H1 (cell line): ENCODE data around the gene APOBEC2. TPM values are rescaled to one million over a fixed set of nuclear protein-coding genes. Genes with fewer than 3 reads are reported as not detected.

ENCODE experiments used
- CEBPB ChIP-seq: IDR thresholded peaks from 2 replicates; pipeline ENCODE4 v1.6.1; 2012; ENCODE audit warnings: low read depth, low read length
- FOSL1 ChIP-seq: IDR thresholded peaks from 2 replicates; pipeline ENCODE4 v1.6.1; 2011; ENCODE audit warnings: mild to moderate bottlenecking, low read depth, low read length, moderate library complexity; ENCODE audit not compliant: insufficient read depth
- GABPA ChIP-seq: IDR thresholded peaks from 2 replicates; pipeline ENCODE4 v1.6.1; 2011; ENCODE audit warnings: mild to moderate bottlenecking, low read length, moderate library complexity, borderline replicate concordance; ENCODE audit not compliant: insufficient read depth
- KDM1A ChIP-seq: fragments of 200-600, 300-600 bp; sonication (generic); IDR thresholded peaks from 2 replicates; pipeline ENCODE4 v1.7.1; 2016; ENCODE audit warnings: mild to moderate bottlenecking, low read length, borderline replicate concordance
- KDM4A ChIP-seq: IDR thresholded peaks from one replicate; pipeline ENCODE4 v1.7.1; 2012; ENCODE audit warnings: low read depth, mild to moderate bottlenecking, moderate library complexity, low read length, inconsistent platforms; ENCODE audit not compliant: severe bottlenecking
- MAFK ChIP-seq: IDR thresholded peaks from 2 replicates; pipeline ENCODE4 v1.6.1; 2012; ENCODE audit warnings: low read depth, mild to moderate bottlenecking, improper control_type of control experiment, low read length
- NRF1 ChIP-seq: IDR thresholded peaks from 2 replicates; pipeline ENCODE4 v1.6.1; 2011; ENCODE audit warnings: mild to moderate bottlenecking, low read depth, low read length, improper control_type of control experiment
- SRF ChIP-seq: IDR thresholded peaks from 2 replicates; pipeline ENCODE4 v1.6.1; 2011; ENCODE audit warnings: mild to moderate bottlenecking, low read depth, low read length, moderate library complexity
- TAF1 ChIP-seq: IDR thresholded peaks from 2 replicates; pipeline ENCODE4 v1.6.1; 2011; ENCODE audit warnings: mild to moderate bottlenecking, low read depth, low read length
- TBP ChIP-seq: IDR thresholded peaks from 2 replicates; pipeline ENCODE4 v1.6.1; 2011; ENCODE audit warnings: low read depth, low read length, improper control_type of control experiment
- TEAD4 ChIP-seq: IDR thresholded peaks from 2 replicates; pipeline ENCODE4 v1.6.1; 2012; ENCODE audit warnings: low read depth, low read length, inconsistent platforms, mixed read lengths
- YY1 ChIP-seq: IDR thresholded peaks from 2 replicates; pipeline ENCODE4 v1.6.1; 2011; ENCODE audit warnings: low read depth, mild to moderate bottlenecking, low read length
- polyA plus RNA-seq, 7 experiments: library from polyadenylated mRNA; depleted of rRNA in 3 of 7; stranded (reverse) in 5 of 7; unstranded in 2 of 7; fragments of >200 nt in 5 of 7; fragments of 200-250 nt in 2 of 7; gene quantifications; 1 replicate in 5 of 7; 2 replicates in 1 of 7; 4 replicates in 1 of 7; pipeline versions ENCODE4 v1.2.1 to v1.2.3, GENCODE V29; 2011 to 2013; ENCODE audit warnings: missing spikeins in 2 of 7, mixed read lengths in 2 of 7
- total RNA-seq: library from RNA; stranded (reverse); fragmentation: NEBNext Ultra II Directional; extraction: Animal tissue kit (Norgen Biotek cat#: 25700); gene quantifications from 2 replicates; pipeline ENCODE4 v1.2.1, GENCODE V29; 2021
- TF ChIP-seq, protein P1 (sequence below): fragments of 300-600 bp; sonication (generic); IDR thresholded peaks from 2 replicates; pipeline ENCODE4 v1.7.1; 2012; ENCODE audit warnings: low read length, moderate library complexity, mild to moderate bottlenecking, inconsistent platforms; ENCODE audit not compliant: insufficient replicate concordance

APOBEC2 gene
- total and polyA plus RNA-seq, 2 of the 8 experiments (the other 6 are each of a cell fraction or from before 2014, with no cell fraction given) = not detected

DNA sequence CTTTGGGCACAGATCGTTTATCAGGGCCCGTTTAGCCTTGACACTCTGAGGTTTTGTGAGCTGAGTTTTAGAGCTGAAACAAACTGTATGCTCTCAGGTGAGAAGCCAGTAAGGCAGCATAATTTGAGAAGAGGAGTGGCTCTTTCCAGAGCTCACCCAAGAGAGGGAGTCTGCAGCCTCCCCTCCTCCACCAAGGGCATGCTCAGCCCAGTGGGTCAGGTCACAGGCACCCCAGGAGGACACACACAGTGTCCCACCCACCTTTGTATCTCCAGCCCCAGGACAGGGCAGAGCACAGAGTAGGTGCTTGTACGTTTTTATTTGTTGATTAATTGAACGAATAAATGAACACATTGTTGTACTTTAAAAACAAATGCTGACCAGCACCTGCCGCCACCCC lies 7.3 kb upstream of the APOBEC2 start (continued):
- TF ChIP-seq, protein P1, sequence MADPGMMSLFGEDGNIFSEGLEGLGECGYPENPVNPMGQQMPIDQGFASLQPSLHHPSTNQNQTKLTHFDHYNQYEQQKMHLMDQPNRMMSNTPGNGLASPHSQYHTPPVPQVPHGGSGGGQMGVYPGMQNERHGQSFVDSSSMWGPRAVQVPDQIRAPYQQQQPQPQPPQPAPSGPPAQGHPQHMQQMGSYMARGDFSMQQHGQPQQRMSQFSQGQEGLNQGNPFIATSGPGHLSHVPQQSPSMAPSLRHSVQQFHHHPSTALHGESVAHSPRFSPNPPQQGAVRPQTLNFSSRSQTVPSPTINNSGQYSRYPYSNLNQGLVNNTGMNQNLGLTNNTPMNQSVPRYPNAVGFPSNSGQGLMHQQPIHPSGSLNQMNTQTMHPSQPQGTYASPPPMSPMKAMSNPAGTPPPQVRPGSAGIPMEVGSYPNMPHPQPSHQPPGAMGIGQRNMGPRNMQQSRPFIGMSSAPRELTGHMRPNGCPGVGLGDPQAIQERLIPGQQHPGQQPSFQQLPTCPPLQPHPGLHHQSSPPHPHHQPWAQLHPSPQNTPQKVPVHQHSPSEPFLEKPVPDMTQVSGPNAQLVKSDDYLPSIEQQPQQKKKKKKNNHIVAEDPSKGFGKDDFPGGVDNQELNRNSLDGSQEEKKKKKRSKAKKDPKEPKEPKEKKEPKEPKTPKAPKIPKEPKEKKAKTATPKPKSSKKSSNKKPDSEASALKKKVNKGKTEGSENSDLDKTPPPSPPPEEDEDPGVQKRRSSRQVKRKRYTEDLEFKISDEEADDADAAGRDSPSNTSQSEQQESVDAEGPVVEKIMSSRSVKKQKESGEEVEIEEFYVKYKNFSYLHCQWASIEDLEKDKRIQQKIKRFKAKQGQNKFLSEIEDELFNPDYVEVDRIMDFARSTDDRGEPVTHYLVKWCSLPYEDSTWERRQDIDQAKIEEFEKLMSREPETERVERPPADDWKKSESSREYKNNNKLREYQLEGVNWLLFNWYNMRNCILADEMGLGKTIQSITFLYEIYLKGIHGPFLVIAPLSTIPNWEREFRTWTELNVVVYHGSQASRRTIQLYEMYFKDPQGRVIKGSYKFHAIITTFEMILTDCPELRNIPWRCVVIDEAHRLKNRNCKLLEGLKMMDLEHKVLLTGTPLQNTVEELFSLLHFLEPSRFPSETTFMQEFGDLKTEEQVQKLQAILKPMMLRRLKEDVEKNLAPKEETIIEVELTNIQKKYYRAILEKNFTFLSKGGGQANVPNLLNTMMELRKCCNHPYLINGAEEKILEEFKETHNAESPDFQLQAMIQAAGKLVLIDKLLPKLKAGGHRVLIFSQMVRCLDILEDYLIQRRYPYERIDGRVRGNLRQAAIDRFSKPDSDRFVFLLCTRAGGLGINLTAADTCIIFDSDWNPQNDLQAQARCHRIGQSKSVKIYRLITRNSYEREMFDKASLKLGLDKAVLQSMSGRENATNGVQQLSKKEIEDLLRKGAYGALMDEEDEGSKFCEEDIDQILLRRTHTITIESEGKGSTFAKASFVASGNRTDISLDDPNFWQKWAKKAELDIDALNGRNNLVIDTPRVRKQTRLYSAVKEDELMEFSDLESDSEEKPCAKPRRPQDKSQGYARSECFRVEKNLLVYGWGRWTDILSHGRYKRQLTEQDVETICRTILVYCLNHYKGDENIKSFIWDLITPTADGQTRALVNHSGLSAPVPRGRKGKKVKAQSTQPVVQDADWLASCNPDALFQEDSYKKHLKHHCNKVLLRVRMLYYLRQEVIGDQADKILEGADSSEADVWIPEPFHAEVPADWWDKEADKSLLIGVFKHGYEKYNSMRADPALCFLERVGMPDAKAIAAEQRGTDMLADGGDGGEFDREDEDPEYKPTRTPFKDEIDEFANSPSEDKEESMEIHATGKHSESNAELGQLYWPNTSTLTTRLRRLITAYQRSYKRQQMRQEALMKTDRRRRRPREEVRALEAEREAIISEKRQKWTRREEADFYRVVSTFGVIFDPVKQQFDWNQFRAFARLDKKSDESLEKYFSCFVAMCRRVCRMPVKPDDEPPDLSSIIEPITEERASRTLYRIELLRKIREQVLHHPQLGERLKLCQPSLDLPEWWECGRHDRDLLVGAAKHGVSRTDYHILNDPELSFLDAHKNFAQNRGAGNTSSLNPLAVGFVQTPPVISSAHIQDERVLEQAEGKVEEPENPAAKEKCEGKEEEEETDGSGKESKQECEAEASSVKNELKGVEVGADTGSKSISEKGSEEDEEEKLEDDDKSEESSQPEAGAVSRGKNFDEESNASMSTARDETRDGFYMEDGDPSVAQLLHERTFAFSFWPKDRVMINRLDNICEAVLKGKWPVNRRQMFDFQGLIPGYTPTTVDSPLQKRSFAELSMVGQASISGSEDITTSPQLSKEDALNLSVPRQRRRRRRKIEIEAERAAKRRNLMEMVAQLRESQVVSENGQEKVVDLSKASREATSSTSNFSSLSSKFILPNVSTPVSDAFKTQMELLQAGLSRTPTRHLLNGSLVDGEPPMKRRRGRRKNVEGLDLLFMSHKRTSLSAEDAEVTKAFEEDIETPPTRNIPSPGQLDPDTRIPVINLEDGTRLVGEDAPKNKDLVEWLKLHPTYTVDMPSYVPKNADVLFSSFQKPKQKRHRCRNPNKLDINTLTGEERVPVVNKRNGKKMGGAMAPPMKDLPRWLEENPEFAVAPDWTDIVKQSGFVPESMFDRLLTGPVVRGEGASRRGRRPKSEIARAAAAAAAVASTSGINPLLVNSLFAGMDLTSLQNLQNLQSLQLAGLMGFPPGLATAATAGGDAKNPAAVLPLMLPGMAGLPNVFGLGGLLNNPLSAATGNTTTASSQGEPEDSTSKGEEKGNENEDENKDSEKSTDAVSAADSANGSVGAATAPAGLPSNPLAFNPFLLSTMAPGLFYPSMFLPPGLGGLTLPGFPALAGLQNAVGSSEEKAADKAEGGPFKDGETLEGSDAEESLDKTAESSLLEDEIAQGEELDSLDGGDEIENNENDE = no peak
- no peak for TF ChIP-seq NRF1
- TF ChIP-seq TBP = no peak
- no peak for TF ChIP-seq CEBPB
- no peak for TF ChIP-seq KDM1A
- TF ChIP-seq FOSL1 = no peak
- TF ChIP-seq GABPA = no peak
- no peak for TF ChIP-seq SRF
- TF ChIP-seq YY1 = no peak
- TF ChIP-seq TAF1 = no peak
- no peak for TF ChIP-seq KDM4A
- TF ChIP-seq MAFK = no peak
- no peak for TF ChIP-seq TEAD4
